Measurements from ENCODE around the gene ZGPAT. TPM values are rescaled to one million over a fixed set of nuclear protein-coding genes. Genes with fewer than 3 reads are reported as not detected.

The ZGPAT gene
- total RNA-seq, 1 donor from 2014 or later: 23.8 TPM

- ATAC-seq: peak; percentile 51
- intact Hi-C loops (cut with DNase I): loop anchor here (10.0 kb wide), 1 partner anchor 75 kb away; no protein-coding TSS in a partner anchor
- peak; percentile 89 for DNase-seq (ENCODE audit: low spot score)
These were observed 31.6 kb downstream of the ZGPAT start, which contains the start of gene SLC2A4RG for GRCh38 chr20:63739130-63740069. Gene SLC2A4RG (plus strand): TSS chr20:63739776. CDS start chr20:63739913, 137 bp downstream.

DNA sequence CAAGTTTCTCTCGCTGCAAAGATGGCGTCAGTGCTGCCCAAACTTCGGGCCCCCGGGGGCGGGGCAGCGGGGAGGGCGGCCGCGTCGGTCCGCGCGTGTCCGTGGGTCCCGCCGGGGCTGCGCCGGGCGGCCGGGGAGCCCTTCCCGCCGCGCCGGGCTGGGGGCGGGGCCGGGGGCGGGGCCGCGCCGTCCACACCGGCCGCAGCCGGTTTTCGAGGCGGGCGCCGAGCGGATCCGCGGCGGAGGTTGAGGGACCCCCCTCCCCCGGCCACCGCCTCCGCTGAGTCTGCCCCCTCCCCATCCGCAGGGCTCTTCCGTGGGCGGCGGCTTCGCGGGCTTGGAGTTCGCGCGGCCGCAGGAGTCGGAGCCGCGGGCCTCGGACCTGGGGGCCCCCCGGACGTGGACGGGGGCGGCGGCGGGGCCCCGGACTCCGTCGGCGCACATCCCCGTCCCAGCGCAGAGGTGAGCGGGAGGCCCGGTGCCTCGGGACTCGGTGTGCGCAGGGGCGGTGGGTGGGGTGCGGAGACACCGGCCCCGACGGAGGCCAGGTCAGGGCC, 32.3 kb downstream of the ZGPAT start:
- DNase-seq (ENCODE audit: low spot score) (peak; percentile 84), ATAC-seq (no peak)
- intact Hi-C loops (cut with DNase I): loop anchor here (10.0 kb wide), 1 partner anchor 75 kb away; no protein-coding TSS in a partner anchor

GRCh38 chr20:63740627-63741353, 33.0 kb downstream of the ZGPAT start:
- intact Hi-C loops (cut with DNase I): loop anchor here (10.0 kb wide), 1 partner anchor 76 kb away; no protein-coding TSS in a partner anchor
- ATAC-seq: peak; percentile 91
- peak; percentile 98 for DNase-seq (ENCODE audit: low spot score)

DNA sequence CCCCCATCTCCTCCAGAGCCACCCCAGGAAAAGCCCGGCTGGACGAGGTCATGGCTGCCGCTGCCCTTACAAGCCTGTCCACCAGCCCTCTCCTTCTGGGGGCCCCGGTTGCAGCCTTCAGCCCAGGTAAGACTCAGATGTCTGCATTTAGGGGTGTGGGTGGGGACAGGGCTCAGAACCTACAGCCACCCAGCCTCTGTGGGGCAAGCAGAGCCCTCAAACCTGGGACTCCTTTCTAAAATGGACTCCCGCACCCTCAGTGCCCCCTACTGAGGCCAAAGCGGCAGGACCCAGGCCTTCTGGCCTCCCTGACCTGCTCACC, 33.5 kb downstream of the ZGPAT start:
- no peak for DNase-seq (ENCODE audit: low spot score)
- intact Hi-C loops (cut with DNase I): loop anchor here (10.0 kb wide), 1 partner anchor 77 kb away; no protein-coding TSS in a partner anchor
- no peak for ATAC-seq

DNA sequence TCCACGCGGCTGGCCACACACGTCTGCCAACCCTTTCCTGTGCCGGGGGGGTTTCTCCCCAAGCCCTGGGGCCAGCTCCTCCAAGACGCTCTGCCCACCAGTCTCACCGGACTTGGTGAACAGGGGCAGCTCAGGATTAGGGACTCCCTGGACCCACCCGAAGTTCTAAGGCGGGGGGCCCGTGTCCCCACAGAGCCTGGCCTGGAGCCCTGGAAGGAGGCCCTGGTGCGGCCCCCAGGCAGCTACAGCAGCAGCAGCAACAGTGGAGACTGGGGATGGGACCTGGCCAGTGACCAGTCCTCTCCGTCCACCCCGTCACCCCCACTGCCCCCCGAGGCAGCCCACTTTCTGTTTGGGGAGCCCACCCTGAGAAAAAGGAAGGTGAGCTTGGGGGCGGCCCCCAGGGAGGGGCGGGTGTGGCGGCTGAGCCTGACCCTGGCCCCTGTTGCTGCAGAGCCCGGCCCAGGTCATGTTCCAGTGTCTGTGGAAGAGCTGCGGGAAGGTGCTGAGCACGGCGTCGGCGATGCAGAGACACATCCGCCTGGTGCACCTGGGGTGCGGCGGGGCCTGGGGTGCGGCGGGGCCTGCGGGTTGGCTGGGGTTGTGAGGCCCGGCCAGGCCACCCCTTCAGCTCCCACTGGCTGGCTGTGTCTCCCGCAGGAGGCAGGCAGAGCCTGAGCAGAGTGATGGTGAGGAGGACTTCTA, 34.0 kb downstream of the ZGPAT start:
- intact Hi-C loops (cut with DNase I): loop anchor here (10.0 kb wide), 1 partner anchor 77 kb away; no protein-coding TSS in a partner anchor
- ATAC-seq (no peak), DNase-seq (ENCODE audit: low spot score) (no peak)

- ATAC-seq: no peak
- intact Hi-C loops (cut with DNase I): loop anchor here (10.0 kb wide), 1 partner anchor 78 kb away; no protein-coding TSS in a partner anchor
- peak; percentile 66 for DNase-seq (ENCODE audit: low spot score)
These were observed 34.7 kb downstream of the ZGPAT start for GRCh38 chr20:63742381-63743024.

DNA sequence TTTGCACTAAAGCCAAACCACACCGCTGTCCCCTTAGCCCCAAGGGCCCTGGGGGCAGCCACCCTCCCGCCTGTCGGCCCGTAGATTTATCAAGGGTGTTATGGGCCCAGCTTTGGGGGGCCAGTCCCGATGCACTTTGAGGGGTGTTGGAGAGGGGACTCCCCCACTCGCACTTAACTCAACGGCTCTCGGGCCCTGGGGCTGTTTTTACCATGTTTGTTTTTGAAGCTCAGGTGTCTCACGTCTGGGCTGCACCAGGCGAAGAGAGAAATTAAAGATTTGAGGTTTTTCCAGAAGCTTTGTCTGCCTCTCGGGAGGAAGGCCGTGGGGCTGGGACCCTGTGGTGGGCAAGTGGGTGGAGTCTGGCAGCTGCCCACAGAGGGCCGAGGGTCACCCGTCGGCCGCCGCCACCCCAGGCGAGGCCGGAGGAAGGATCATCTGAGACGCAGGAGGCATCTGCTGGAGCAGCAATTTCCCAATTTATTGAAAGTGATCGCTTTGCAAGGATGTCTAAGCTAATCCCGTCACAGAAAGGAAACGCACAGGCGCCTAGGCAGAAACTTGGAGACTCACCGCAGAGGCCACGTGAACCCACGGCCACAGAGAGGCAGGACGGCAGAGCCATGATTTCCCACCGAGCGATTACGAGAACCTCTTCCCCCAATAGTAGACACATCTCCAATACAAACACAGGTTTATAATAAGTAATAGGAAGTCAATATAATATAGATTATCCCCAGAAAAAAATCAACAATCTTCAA, 35.6 kb downstream of the ZGPAT start:
- ATAC-seq (no peak), DNase-seq (ENCODE audit: low spot score) (peak; percentile 57)
- intact Hi-C loops (cut with DNase I): loop anchor here (10.0 kb wide), 1 partner anchor 79 kb away; no protein-coding TSS in a partner anchor

- intact Hi-C loops (cut with DNase I): loop anchor here (10.0 kb wide), 1 partner anchor 79 kb away; no protein-coding TSS in a partner anchor
- ATAC-seq: no peak
- no peak for DNase-seq (ENCODE audit: low spot score)
These were observed 36.3 kb downstream of the ZGPAT start for GRCh38 chr20:63744158-63744557.

GRCh38 chr20:63744574-63745423, 37.0 kb downstream of the ZGPAT start:
- ATAC-seq: no peak
- intact Hi-C loops (cut with DNase I): loop anchor here (10.0 kb wide), 1 partner anchor 80 kb away; no protein-coding TSS in a partner anchor

GRCh38 chr20:63745424-63745805, 37.6 kb downstream of the ZGPAT start:
- intact Hi-C loops (cut with DNase I): loop anchor here (10.0 kb wide), 1 partner anchor 81 kb away; no protein-coding TSS in a partner anchor
- no peak for ATAC-seq
- DNase-seq (ENCODE audit: low spot score): no peak

More at GRCh38 chr20:63744574-63745423, 37.0 kb downstream of the ZGPAT start:
- DNase-seq (ENCODE audit: low spot score): no peak

- DNase-seq (ENCODE audit: low spot score): no peak
- intact Hi-C loops (cut with DNase I): loop anchor here (10.0 kb wide), 1 partner anchor 81 kb away; no protein-coding TSS in a partner anchor
- ATAC-seq: no peak
These were observed 38.3 kb downstream of the ZGPAT start for GRCh38 chr20:63745961-63746731.

GRCh38 chr20:63746751-63747315, 39.0 kb downstream of the ZGPAT start:
- ATAC-seq: no peak
- DNase-seq (ENCODE audit: low spot score): no peak
- intact Hi-C loops (cut with DNase I): loop anchor here (10.0 kb wide), 1 partner anchor 82 kb away; no protein-coding TSS in a partner anchor

GRCh38 chr20:63747622-63748069, 39.8 kb downstream of the ZGPAT start:
- DNase-seq (ENCODE audit: low spot score) (peak; percentile 57), ATAC-seq (no peak)
- intact Hi-C loops (cut with DNase I): loop anchor here (10.0 kb wide), 1 partner anchor 83 kb away; no protein-coding TSS in a partner anchor

DNA sequence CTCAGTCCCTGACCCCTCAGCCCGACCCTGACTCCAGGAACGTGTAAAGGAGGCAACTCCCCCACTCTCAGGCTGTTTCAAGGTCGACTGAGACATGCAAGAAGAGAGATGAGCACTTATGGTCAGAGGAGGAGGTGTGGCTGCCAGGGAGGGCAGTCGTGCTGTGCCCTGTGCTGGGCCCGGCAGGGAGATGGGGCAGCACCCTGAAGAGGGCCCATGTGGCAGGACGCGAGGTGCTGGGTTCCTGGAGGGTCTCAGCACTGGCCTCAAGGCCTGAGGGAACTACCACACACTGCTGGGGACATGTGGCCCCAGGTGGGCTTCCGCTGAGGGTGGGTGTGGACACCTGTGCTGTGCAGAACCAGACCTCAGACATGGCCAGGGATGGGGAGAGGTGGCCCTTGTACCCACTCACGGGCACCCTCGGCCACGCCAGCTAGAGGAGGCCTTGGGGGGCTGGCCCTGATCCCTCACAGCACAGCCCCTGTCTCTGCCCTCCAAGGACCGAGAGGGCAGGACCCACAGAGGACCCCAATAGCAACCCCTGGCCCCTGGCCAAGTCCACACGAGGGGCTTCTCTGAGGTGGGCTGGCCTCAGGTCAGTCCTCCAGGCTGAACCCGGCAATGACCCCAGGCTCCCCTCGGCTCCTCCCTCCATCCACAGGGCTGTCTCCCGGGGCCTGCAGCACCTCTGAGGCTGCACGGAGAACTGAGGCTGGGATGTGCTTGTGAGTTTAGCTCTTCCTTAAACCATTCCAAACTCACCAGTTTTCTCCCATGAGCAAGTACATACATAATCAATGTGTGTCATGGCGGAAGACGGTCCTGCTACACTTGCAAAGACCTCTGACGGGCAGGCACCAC, 40.5 kb downstream of the ZGPAT start:
- DNase-seq (ENCODE audit: low spot score): peak; percentile 63
- no peak for ATAC-seq
- intact Hi-C loops (cut with DNase I): loop anchor here (10.0 kb wide), 1 partner anchor 84 kb away; no protein-coding TSS in a partner anchor
